K562 (cell line): Measurements from ENCODE around the gene FRYL. TPM values are rescaled to one million over a fixed set of nuclear protein-coding genes. Genes with fewer than 3 reads are reported as not detected.

Experiments used
- CREB3L1 ChIP-seq: fragments of 450-650 bp; IDR thresholded peaks from 2 replicates; pipeline ENCODE4 v1.6.1; 2014; ENCODE audit warnings: low read depth, mild to moderate bottlenecking, moderate library complexity, borderline replicate concordance
- HIVEP1 ChIP-seq: fragments of 250-450 bp; sonication (Bioruptor Pico); IDR thresholded peaks from 2 replicates; pipeline ENCODE4 v1.4.0; 2020; ENCODE audit warnings: mild to moderate bottlenecking
- KDM5B ChIP-seq: fragments of 200-600 bp; sonication (generic); IDR thresholded peaks from 2 replicates; pipeline ENCODE4 v1.6.1; 2012; ENCODE audit warnings: low read depth, mild to moderate bottlenecking, moderate library complexity, low read length, control low read depth, inconsistent platforms; ENCODE audit not compliant: insufficient replicate concordance
- KLF16 ChIP-seq: IDR thresholded peaks from 2 replicates; pipeline ENCODE4 v1.6.1; 2016; ENCODE audit warnings: antibody characterized with exemption
- MCM2 ChIP-seq: fragments of 450-650 bp; IDR thresholded peaks from 2 replicates; pipeline ENCODE4 v1.6.1; 2017; ENCODE audit warnings: low read depth, mild to moderate bottlenecking
- NFRKB ChIP-seq: fragments of 450-650 bp; IDR thresholded peaks from 2 replicates; pipeline ENCODE4 v1.6.1; 2016; ENCODE audit warnings: low read depth
- NKRF ChIP-seq: fragments of 450-650 bp; IDR thresholded peaks from 2 replicates; pipeline ENCODE4 v1.6.1; 2016; ENCODE audit warnings: borderline replicate concordance
- NR0B1 ChIP-seq: fragments of 450-650 bp; IDR thresholded peaks from one replicate; pipeline ENCODE4 v1.6.1; 2018; ENCODE audit warnings: mild to moderate bottlenecking, moderate library complexity; ENCODE audit not compliant: partially characterized antibody
- NR4A1 ChIP-seq, 2 experiments: fragments of 250-450 bp in 1 of 2; fragments of 450-650 bp in 1 of 2; sonication (Bioruptor Pico) in 1 of 2; IDR thresholded peaks; 2 replicates each; pipeline versions ENCODE4 v1.4.0 to v1.6.1; 2016 to 2020; ENCODE audit warnings: mild to moderate bottlenecking in 2 of 2, missing compliant biosample characterization in 1 of 2, missing genetic modification characterization in 1 of 2, moderate library complexity in 1 of 2
- PHB ChIP-seq: fragments of 250-450 bp; sonication (Bioruptor Pico); IDR thresholded peaks from 2 replicates; pipeline ENCODE4 v1.5.0; 2021
- PHF21A ChIP-seq: fragments of 450-650 bp; IDR thresholded peaks from 2 replicates; pipeline ENCODE4 v1.6.1; 2017; ENCODE audit warnings: low read depth, borderline replicate concordance
- POLR3G ChIP-seq: IDR thresholded peaks from 2 replicates; pipeline ENCODE4 v1.6.1; 2011; ENCODE audit not compliant: insufficient read length, insufficient replicate concordance; ENCODE audit errors: extremely low read depth
- PRMT5 ChIP-seq: sonication (generic); formaldehyde crosslinking; IDR thresholded peaks from 2 replicates; pipeline ENCODE4 v1.5.0; 2020; ENCODE audit warnings: missing genetic modification reagents
- RBM14 ChIP-seq: fragments of 200-400 bp; formaldehyde crosslinking; IDR thresholded peaks from 2 replicates; pipeline ENCODE4 v1.6.1; 2018; ENCODE audit warnings: low read depth, mild to moderate bottlenecking, low read length, moderate library complexity, borderline replicate concordance; ENCODE audit not compliant: insufficient read depth
- RFX7 ChIP-seq: fragments of 250-450 bp; sonication (Bioruptor Pico); IDR thresholded peaks from 2 replicates; pipeline ENCODE4 v1.5.1; 2021; ENCODE audit warnings: mild to moderate bottlenecking
- SLC30A9 ChIP-seq: fragments of 250-450 bp; sonication (Bioruptor Pico); IDR thresholded peaks from 2 replicates; pipeline ENCODE4 v1.8.0; 2022; ENCODE audit warnings: mild to moderate bottlenecking, moderate library complexity
- SREBF2 ChIP-seq: sonication (generic); formaldehyde crosslinking; IDR thresholded peaks from 2 replicates; pipeline ENCODE4 v1.4.0; 2020; ENCODE audit warnings: mild to moderate bottlenecking, missing genetic modification reagents
- TAF9B ChIP-seq: fragments of 450-650 bp; IDR thresholded peaks from 2 replicates; pipeline ENCODE4 v1.6.1; 2018; ENCODE audit warnings: mild to moderate bottlenecking; ENCODE audit not compliant: partially characterized antibody
- UBTF ChIP-seq, 2 experiments: IDR thresholded peaks; 2 replicates each; pipeline ENCODE4 v1.6.1; 2012; ENCODE audit warnings: improper control_type of control experiment in 2 of 2, low read depth in 2 of 2, low read length in 2 of 2, borderline replicate concordance in 1 of 2
- ZNF830 ChIP-seq: fragments of 250-450 bp; sonication (Bioruptor Pico); IDR thresholded peaks from 2 replicates; pipeline ENCODE4 v1.5.0; 2021; ENCODE audit warnings: mild to moderate bottlenecking
- polyA plus RNA-seq, 8 experiments: library from polyadenylated mRNA; depleted of rRNA in 4 of 8; stranded (reverse) in 5 of 8; unstranded in 3 of 8; fragments of >200 nt; fragmentation: Nextera tagmentation in 2 of 8; fragmentation: Illumina TruSeq in 1 of 8; extraction: Ambion mirVana in 2 of 8; extraction: Trizol in 1 of 8; gene quantifications; 2 replicates each; pipeline versions ENCODE4 v1.2.1 to v1.2.3, GENCODE V29; 2011 to 2014; ENCODE audit warnings: inconsistent platforms in 1 of 8, missing spikeins in 1 of 8
- total RNA-seq, 7 experiments: library from RNA; depleted of rRNA in 6 of 7; stranded (reverse); fragments of >200 nt in 6 of 7; fragmentation: Illumina TruSeq in 2 of 7; extraction: Trizol in 2 of 7; gene quantifications; 2 replicates each; pipeline versions ENCODE4 v1.2.1 to v1.2.3, GENCODE V29; 2011 to 2021; ENCODE audit warnings: low replicate concordance in 1 of 7

The FRYL gene
- total and polyA plus RNA-seq, 9 of the 15 experiments (the other 6 are each of a cell fraction or from before 2014, with no cell fraction given): 7.2 to 34.9 (median 15.9) TPM

- TF ChIP-seq PHF21A (peak; percentile 91; the same call in 1 of the 2 replicates), RBM14 (no peak), PHB (CRISPR knock-in tag) (no peak), SLC30A9 (CRISPR knock-in tag) (0 out of 2 replicates have a peak, but pooled peaks have one; percentile 50), NKRF (0 out of 2 replicates have a peak, but pooled peaks have one; percentile 37), RFX7 (CRISPR knock-in tag) (no peak), NFRKB (no peak), MCM2 (no peak), UBTF (IDR thresholded peaks at IDR 0.05; ENCODE audit: borderline replicate concordance in 1 of 2, low read depth in 2 of 2, low read length in 2 of 2) (no peak), PRMT5 (CRISPR knock-in tag) (no peak), NR0B1 (no peak), TAF9B (no peak), ZNF830 (CRISPR knock-in tag) (no peak), KLF16 (no peak), CREB3L1 (0 out of 2 replicates have a peak, but pooled peaks have one; percentile 4), SREBF2 (no peak), HIVEP1 (CRISPR knock-in tag) (no peak), KDM5B (peak; percentile 85), NR4A1 (CRISPR knock-in tag; IDR thresholded peaks at IDR 0.05) (no peak), NR4A1 (tag; IDR thresholded peaks at IDR 0.05) (no peak), POLR3G (no peak)
Measured at GRCh38 chr4:48779998-48780864, at the start of gene FRYL (continued).
